Type B pancreatic cell (in vitro differentiated cells): ENCODE results near the gene BCR. TPM values are rescaled to one million over a fixed set of nuclear protein-coding genes. Genes with fewer than 3 reads are reported as not detected.

Experiments used
- DNase-seq: peaks from one replicate; pipeline ENCODE4 v3.0.0; 2021; ENCODE audit warnings: mixed read lengths; ENCODE audit not compliant: unreplicated experiment; ENCODE audit errors: extremely low spot score
- H3K27ac Mint-ChIP-seq: 2 replicates; pipeline ENCODE4 v1.8.0; 2021; ENCODE audit warnings: mild to moderate bottlenecking, mixed read lengths
- H3K27me3 Mint-ChIP-seq: 2 replicates; pipeline ENCODE4 v1.8.0; 2021; ENCODE audit warnings: mixed read lengths
- H3K36me3 Mint-ChIP-seq: 2 replicates; pipeline ENCODE4 v1.8.0; 2021; ENCODE audit warnings: mixed read lengths
- H3K4me1 Mint-ChIP-seq: one replicate; pipeline ENCODE4 v1.8.0; 2021; ENCODE audit warnings: mixed read lengths; ENCODE audit not compliant: unreplicated experiment
- H3K4me3 Mint-ChIP-seq: 2 replicates; pipeline ENCODE4 v1.8.0; 2021; ENCODE audit warnings: mild to moderate bottlenecking, mixed read lengths
- H3K9me3 Mint-ChIP-seq: 2 replicates; pipeline ENCODE4 v1.8.0; 2021; ENCODE audit warnings: mixed read lengths
- total RNA-seq: library from RNA; stranded (reverse); gene quantifications from 2 replicates; pipeline ENCODE4 v1.2.1, GENCODE V29; 2021; ENCODE audit warnings: low replicate concordance
- TF ChIP-seq, protein P1 (sequence below): fragments of 200-600 bp; sonication (generic); conservative IDR thresholded peaks from 2 replicates; pipeline ENCODE4 v1.5.0; 2021; ENCODE audit warnings: antibody characterized with exemption, mild to moderate bottlenecking

The BCR gene
- total RNA-seq, 1 donor from 2014 or later, result 61.2 TPM

DNA sequence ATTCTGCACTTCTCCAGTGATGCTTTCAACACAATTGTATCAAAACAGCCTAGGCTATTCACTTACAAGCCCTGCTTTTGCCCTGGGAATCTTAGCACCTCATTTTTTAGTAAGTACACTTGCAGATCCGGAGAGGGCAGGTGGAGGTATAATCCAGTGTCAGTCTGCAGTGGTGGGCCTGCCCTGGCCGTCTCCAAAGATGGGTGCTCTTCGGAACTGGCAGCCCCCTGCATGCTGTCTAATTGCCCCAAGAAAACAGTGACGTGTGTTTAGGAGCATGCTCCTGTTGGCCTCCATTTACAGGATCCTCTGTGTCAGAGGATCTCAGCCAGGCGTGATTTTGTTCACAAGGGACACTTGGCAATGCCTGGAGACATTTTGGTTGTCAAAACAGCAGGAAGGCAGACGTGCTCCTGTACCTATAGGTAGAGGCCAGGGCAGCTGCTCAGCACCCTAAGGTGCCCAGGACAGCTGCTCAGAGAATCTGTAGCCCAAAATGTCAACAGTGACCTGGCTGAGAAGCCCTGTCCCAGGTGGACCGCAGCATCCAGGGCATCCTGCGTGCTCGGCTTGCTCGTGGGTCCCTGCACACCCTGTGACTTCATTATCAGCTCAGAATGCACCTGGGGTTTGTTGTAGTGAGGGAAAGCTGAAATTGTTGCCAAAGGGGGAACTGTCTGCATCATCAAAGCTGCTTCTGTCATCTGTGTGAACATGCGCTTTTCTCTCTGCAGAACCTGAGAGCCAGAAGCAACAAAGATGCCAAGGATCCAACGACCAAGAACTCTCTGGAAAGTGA, 90.7 kb downstream of the BCR start:
- H3K27me3 Mint-ChIP-seq, result no peaks in the 10 kb centered on the region

DNA sequence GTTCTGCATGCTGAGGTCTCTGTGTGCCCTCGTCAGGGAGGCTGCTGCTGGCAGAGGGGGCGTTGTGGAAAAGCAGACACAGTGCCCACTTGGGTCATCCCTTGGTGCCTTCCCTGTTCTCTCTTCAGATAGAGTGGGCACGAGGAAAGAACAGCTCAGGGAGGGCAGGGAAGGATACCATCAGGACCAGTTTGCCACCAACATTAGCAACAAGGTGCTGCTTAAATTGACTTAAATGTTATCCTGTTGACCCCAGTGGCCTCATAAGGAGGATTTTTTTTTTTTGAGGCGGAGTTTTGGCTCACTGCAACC, 91.2 kb downstream of the BCR start:
- no peaks in the 10 kb centered on the region for H3K27me3 Mint-ChIP-seq
- no peak for DNase-seq
- TF ChIP-seq, protein P1, sequence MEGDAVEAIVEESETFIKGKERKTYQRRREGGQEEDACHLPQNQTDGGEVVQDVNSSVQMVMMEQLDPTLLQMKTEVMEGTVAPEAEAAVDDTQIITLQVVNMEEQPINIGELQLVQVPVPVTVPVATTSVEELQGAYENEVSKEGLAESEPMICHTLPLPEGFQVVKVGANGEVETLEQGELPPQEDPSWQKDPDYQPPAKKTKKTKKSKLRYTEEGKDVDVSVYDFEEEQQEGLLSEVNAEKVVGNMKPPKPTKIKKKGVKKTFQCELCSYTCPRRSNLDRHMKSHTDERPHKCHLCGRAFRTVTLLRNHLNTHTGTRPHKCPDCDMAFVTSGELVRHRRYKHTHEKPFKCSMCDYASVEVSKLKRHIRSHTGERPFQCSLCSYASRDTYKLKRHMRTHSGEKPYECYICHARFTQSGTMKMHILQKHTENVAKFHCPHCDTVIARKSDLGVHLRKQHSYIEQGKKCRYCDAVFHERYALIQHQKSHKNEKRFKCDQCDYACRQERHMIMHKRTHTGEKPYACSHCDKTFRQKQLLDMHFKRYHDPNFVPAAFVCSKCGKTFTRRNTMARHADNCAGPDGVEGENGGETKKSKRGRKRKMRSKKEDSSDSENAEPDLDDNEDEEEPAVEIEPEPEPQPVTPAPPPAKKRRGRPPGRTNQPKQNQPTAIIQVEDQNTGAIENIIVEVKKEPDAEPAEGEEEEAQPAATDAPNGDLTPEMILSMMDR, result no peak
- no peaks in the 10 kb centered on the region for H3K9me3 Mint-ChIP-seq
- H3K27ac Mint-ChIP-seq, result no peak overlapping the region
- peaks cover 24% of the 10 kb centered on the region for H3K4me1 Mint-ChIP-seq
- H3K36me3 Mint-ChIP-seq, result peaks cover 5% of the 10 kb centered on the region
- no peak overlapping the region for H3K4me3 Mint-ChIP-seq

More for the DNA sequence above, 90.7 kb downstream of the BCR start:
- H3K36me3 Mint-ChIP-seq, result peaks cover 5% of the 10 kb centered on the region
- TF ChIP-seq, protein P1, result no peak
- no peaks in the 10 kb centered on the region for H3K9me3 Mint-ChIP-seq
- H3K27ac Mint-ChIP-seq, result no peak overlapping the region
- no peak for DNase-seq
- H3K4me3 Mint-ChIP-seq, result no peak overlapping the region
- peaks cover 24% of the 10 kb centered on the region for H3K4me1 Mint-ChIP-seq

GRCh38 chr22:23272371-23272770, 92.1 kb downstream of the BCR start:
- H3K4me3 Mint-ChIP-seq, result no peak overlapping the region
- no peaks in the 10 kb centered on the region for H3K27me3 Mint-ChIP-seq
- H3K36me3 Mint-ChIP-seq, result peaks cover 5% of the 10 kb centered on the region
- H3K27ac Mint-ChIP-seq, result no peak overlapping the region
- DNase-seq, result no peak
- H3K9me3 Mint-ChIP-seq, result no peaks in the 10 kb centered on the region
- TF ChIP-seq, protein P1, result no peak
- peaks cover 20% of the 10 kb centered on the region for H3K4me1 Mint-ChIP-seq

- no peak overlapping the region for H3K27ac Mint-ChIP-seq
Measured at GRCh38 chr22:23272834-23273233, 92.5 kb downstream of the BCR start.

GRCh38 chr22:23273445-23274145, 93.3 kb downstream of the BCR start:
- DNase-seq, result no peak
- H3K36me3 Mint-ChIP-seq, result peaks cover 5% of the 10 kb centered on the region
- H3K27me3 Mint-ChIP-seq, result no peaks in the 10 kb centered on the region
- peaks cover 16% of the 10 kb centered on the region for H3K4me1 Mint-ChIP-seq
- no peak overlapping the region for H3K27ac Mint-ChIP-seq
- no peak overlapping the region for H3K4me3 Mint-ChIP-seq
- TF ChIP-seq, protein P1, result no peak
- no peaks in the 10 kb centered on the region for H3K9me3 Mint-ChIP-seq

More at GRCh38 chr22:23272834-23273233, 92.5 kb downstream of the BCR start:
- Mint-ChIP-seq H3K9me3 (no peaks in the 10 kb centered on the region), H3K4me1 (peaks cover 20% of the 10 kb centered on the region), H3K27me3 (no peaks in the 10 kb centered on the region), H3K4me3 (no peak overlapping the region), H3K36me3 (peaks cover 5% of the 10 kb centered on the region)
- no peak for DNase-seq
- TF ChIP-seq, protein P1, result no peak
